Karpas-422 (cell line): ENCODE measurements around the gene MBOAT2. TPM values are rescaled to one million over a fixed set of nuclear protein-coding genes. Genes with fewer than 3 reads are reported as not detected.
"Not testable (repeated sequence)": the region's sequence is repeated elsewhere in the genome, so short reads cannot be mapped to it uniquely, and the experiment has no call there.

Source experiments
- DNase-seq: peaks from one replicate; pipeline ENCODE4 v3.0.0-alpha.2; 2015
- H2AFZ ChIP-seq: fragments of 200-600 bp; sonication (generic); 2 replicates; pipeline ENCODE4 v1.6.1; 2014; ENCODE audit warnings: antibody characterized with exemption, low read length, mixed read lengths
- H3K27ac ChIP-seq: fragments of 200-600 bp; sonication (generic); 2 replicates; pipeline ENCODE4 v1.5.1; 2014; ENCODE audit warnings: mild to moderate bottlenecking, low read length, moderate library complexity
- H3K27me3 ChIP-seq: fragments of 200-600 bp; sonication (generic); 2 replicates; pipeline ENCODE4 v1.6.1; 2014; ENCODE audit warnings: low read length, mixed read lengths
- H3K36me3 ChIP-seq: fragments of 200-600 bp; sonication (generic); 2 replicates; pipeline ENCODE4 v1.6.1; 2014; ENCODE audit warnings: low read length, mixed read lengths; ENCODE audit not compliant: insufficient read depth
- H3K4me1 ChIP-seq: fragments of 200-600 bp; sonication (generic); 2 replicates; pipeline ENCODE4 v1.6.1; 2014; ENCODE audit warnings: mild to moderate bottlenecking, low read length, mixed read lengths
- H3K4me2 ChIP-seq: fragments of 200-600 bp; sonication (generic); 2 replicates; pipeline ENCODE4 v1.6.1; 2014; ENCODE audit warnings: low read length, low read depth, mild to moderate bottlenecking; ENCODE audit not compliant: poor library complexity, severe bottlenecking
- H3K4me3 ChIP-seq: fragments of 200-600 bp; sonication (generic); 2 replicates; pipeline ENCODE4 v1.5.1; 2014; ENCODE audit warnings: mild to moderate bottlenecking, antibody characterized with exemption, low read length, mixed read lengths
- H3K79me2 ChIP-seq: fragments of 200-600 bp; sonication (generic); 2 replicates; pipeline ENCODE4 v1.6.1; 2014; ENCODE audit warnings: mild to moderate bottlenecking, low read length, mixed read lengths
- H3K9ac ChIP-seq: fragments of 200-600 bp; sonication (generic); 2 replicates; pipeline ENCODE4 v1.6.0; 2014; ENCODE audit warnings: low read length
- H3K9me2 ChIP-seq: fragments of 200-600 bp; sonication (generic), shearing (Covaris generic); replicated peaks from 2 replicates; pipeline ENCODE4 v1.6.0; 2014; ENCODE audit warnings: mild to moderate bottlenecking, low read length, moderate library complexity; ENCODE audit not compliant: insufficient read depth
- H3K9me3 ChIP-seq: fragments of 300-700, 200-600 bp; sonication (generic); 2 replicates; pipeline ENCODE4 v1.6.1; 2014; ENCODE audit warnings: low read length, mixed read lengths
- H4K20me1 ChIP-seq: fragments of 200-600 bp; sonication (generic); 2 replicates; pipeline ENCODE4 v1.6.1; 2014; ENCODE audit warnings: mild to moderate bottlenecking, antibody characterized with exemption, low read length, low read depth; ENCODE audit not compliant: insufficient read depth
- total RNA-seq: library from RNA; depleted of rRNA; stranded (reverse); fragments of >200 nt; shearing (Covaris generic); gene quantifications from 2 replicates; pipeline ENCODE4 v1.2.3, GENCODE V29; 2014; ENCODE audit warnings: low replicate concordance

The MBOAT2 gene
- total RNA-seq, 1 experiment from 2014 or later = not detected

- H3K9me2 ChIP-seq, H3K4me2 ChIP-seq, H3K36me3 ChIP-seq, H3K9me3 ChIP-seq, DNase-seq, H4K20me1 ChIP-seq, H3K4me3 ChIP-seq, H3K27me3 ChIP-seq, H3K9ac ChIP-seq, H3K4me1 ChIP-seq, H3K79me2 ChIP-seq, H2AFZ ChIP-seq, H3K27ac ChIP-seq: not testable (repeated sequence)
Observed at GRCh38 chr2:8913767-8914166, 89.7 kb downstream of the MBOAT2 start.

- 0 out of 2 replicates have a peak, but pooled peaks cover 3% of the 10 kb centered on the region for H3K27me3 ChIP-seq
- no peaks in the 10 kb centered on the region for H3K79me2 ChIP-seq
- no peaks in the 10 kb centered on the region for H4K20me1 ChIP-seq
- no peaks in the 10 kb centered on the region for H3K9me3 ChIP-seq
- no peak overlapping the region for H3K4me3 ChIP-seq
- no peak for DNase-seq
- no peak overlapping the region for H3K4me2 ChIP-seq
- H3K36me3 ChIP-seq = no peaks in the 10 kb centered on the region
- H3K27ac ChIP-seq = no peak overlapping the region
- no peaks in the 10 kb centered on the region for H3K9me2 ChIP-seq
- no peak overlapping the region for H3K9ac ChIP-seq
- H2AFZ ChIP-seq = no peak overlapping the region
- no peaks in the 10 kb centered on the region for H3K4me1 ChIP-seq
Observed at GRCh38 chr2:8907764-8908288, 95.7 kb downstream of the MBOAT2 start.

GRCh38 chr2:8903924-8904323 is 99.6 kb downstream of the MBOAT2 start:
- H3K79me2 ChIP-seq, H3K9me2 ChIP-seq, H4K20me1 ChIP-seq, H3K4me2 ChIP-seq, H3K4me1 ChIP-seq, H3K27ac ChIP-seq, H3K27me3 ChIP-seq, H2AFZ ChIP-seq, H3K36me3 ChIP-seq, H3K9ac ChIP-seq, H3K9me3 ChIP-seq, H3K4me3 ChIP-seq: not testable (repeated sequence)
- peak; percentile 63 for DNase-seq

GRCh38 chr2:8902757-8903156 is 100.7 kb downstream of the MBOAT2 start:
- not testable (repeated sequence) for DNase-seq, H3K9ac ChIP-seq, H3K27ac ChIP-seq, H3K27me3 ChIP-seq, H2AFZ ChIP-seq, H3K4me3 ChIP-seq, H3K4me1 ChIP-seq, H3K9me2 ChIP-seq, H3K9me3 ChIP-seq, H4K20me1 ChIP-seq, H3K36me3 ChIP-seq, H3K79me2 ChIP-seq, H3K4me2 ChIP-seq

- H3K27ac ChIP-seq, H3K9me2 ChIP-seq, H3K4me3 ChIP-seq, H3K79me2 ChIP-seq, H3K27me3 ChIP-seq, H4K20me1 ChIP-seq, H3K9me3 ChIP-seq, H3K4me1 ChIP-seq, DNase-seq, H3K36me3 ChIP-seq, H2AFZ ChIP-seq, H3K9ac ChIP-seq, H3K4me2 ChIP-seq: not testable (repeated sequence)
Observed at GRCh38 chr2:8897206-8897605, 106.3 kb downstream of the MBOAT2 start.

GRCh38 chr2:8896671-8897070 is 106.8 kb downstream of the MBOAT2 start:
- H3K9ac ChIP-seq, H3K4me3 ChIP-seq, H3K36me3 ChIP-seq, H3K27ac ChIP-seq, H2AFZ ChIP-seq, H4K20me1 ChIP-seq, H3K9me2 ChIP-seq, H3K79me2 ChIP-seq, DNase-seq, H3K4me2 ChIP-seq, H3K9me3 ChIP-seq, H3K27me3 ChIP-seq, H3K4me1 ChIP-seq: not testable (repeated sequence)

- not testable (repeated sequence) for H3K9me3 ChIP-seq, H2AFZ ChIP-seq, H3K27ac ChIP-seq, DNase-seq, H3K9ac ChIP-seq, H3K4me2 ChIP-seq, H3K27me3 ChIP-seq, H3K9me2 ChIP-seq, H4K20me1 ChIP-seq, H3K4me3 ChIP-seq, H3K79me2 ChIP-seq, H3K4me1 ChIP-seq, H3K36me3 ChIP-seq
Observed at GRCh38 chr2:8895087-8895912, 108.2 kb downstream of the MBOAT2 start.

- Histone ChIP-seq H3K27me3 (no peaks in the 10 kb centered on the region), H3K4me1 (peaks cover 4% of the 10 kb centered on the region), H3K9ac (no peak overlapping the region), H3K79me2 (no peaks in the 10 kb centered on the region), H3K36me3 (no peaks in the 10 kb centered on the region), H2AFZ (no peak overlapping the region), H4K20me1 (no peaks in the 10 kb centered on the region), H3K27ac (no peak overlapping the region), H3K9me2 (no peaks in the 10 kb centered on the region), H3K4me2 (no peak overlapping the region), H3K9me3 (no peaks in the 10 kb centered on the region), H3K4me3 (no peak overlapping the region)
- DNase-seq = no peak
Observed at GRCh38 chr2:8893978-8894820, 109.3 kb downstream of the MBOAT2 start.
